ENCODE data around the gene CPSF6. TPM values are rescaled to one million over a fixed set of nuclear protein-coding genes. Genes with fewer than 3 reads are reported as not detected.

Gene CPSF6
- total and polyA plus RNA-seq, 12 donors = 11.7 to 34.6 (median 28.4) TPM

DNA sequence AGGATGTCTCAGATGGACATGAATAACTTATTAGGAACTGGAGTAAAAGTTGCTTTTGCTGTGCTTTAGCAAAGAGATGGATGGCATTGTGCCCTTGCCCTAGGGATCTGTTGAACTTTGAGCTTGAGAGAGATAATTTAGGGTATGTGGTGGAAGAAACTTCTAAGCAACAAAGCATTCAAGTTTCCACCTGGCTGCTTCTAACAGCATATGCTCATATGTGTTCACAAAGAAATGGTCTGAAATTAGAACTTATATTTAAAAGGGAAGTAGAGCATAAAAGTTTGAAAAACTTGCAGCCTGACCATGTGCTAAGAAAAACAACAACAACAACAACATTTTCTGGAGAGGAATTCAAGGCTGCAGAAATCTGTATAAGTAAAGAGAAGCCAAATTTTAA, 7.9 kb upstream of the CPSF6 start:
- Histone ChIP-seq H3K36me3 (no peaks in the 10 kb centered on the region), H3K27ac (no peak overlapping the region), H3K4me1 (no peaks in the 10 kb centered on the region), H3K9me3 (peaks cover 0 to 30% (median 6%) of the 10 kb centered on the region in 11 donors), H3K27me3 (no peaks in the 10 kb centered on the region), H3K4me3 (no peak overlapping the region)
- no peak for ATAC-seq
- TF ChIP-seq, protein P1, sequence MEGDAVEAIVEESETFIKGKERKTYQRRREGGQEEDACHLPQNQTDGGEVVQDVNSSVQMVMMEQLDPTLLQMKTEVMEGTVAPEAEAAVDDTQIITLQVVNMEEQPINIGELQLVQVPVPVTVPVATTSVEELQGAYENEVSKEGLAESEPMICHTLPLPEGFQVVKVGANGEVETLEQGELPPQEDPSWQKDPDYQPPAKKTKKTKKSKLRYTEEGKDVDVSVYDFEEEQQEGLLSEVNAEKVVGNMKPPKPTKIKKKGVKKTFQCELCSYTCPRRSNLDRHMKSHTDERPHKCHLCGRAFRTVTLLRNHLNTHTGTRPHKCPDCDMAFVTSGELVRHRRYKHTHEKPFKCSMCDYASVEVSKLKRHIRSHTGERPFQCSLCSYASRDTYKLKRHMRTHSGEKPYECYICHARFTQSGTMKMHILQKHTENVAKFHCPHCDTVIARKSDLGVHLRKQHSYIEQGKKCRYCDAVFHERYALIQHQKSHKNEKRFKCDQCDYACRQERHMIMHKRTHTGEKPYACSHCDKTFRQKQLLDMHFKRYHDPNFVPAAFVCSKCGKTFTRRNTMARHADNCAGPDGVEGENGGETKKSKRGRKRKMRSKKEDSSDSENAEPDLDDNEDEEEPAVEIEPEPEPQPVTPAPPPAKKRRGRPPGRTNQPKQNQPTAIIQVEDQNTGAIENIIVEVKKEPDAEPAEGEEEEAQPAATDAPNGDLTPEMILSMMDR (IDR thresholded peaks at IDR 0.05) = no peak
- intact Hi-C loops (cut with DNase I) = no loop called here
- DNase-seq = no peak

GRCh38 chr12:69238589-69239351, 599 bp upstream of the CPSF6 start:
- TF ChIP-seq, protein P1 (IDR thresholded peaks at IDR 0.05) = no peak
- intact Hi-C loops (cut with DNase I) = no loop called here
- no peaks in the 10 kb centered on the region for H3K27me3 ChIP-seq
- H3K36me3 ChIP-seq = no peaks in the 10 kb centered on the region
- peaks cover 7 to 43% (median 38%) of the 10 kb centered on the region in 9 donors for H3K4me1 ChIP-seq
- ATAC-seq (peak in 1 of 8 donors; percentile 6), DNase-seq (no peak)
- H3K4me3 ChIP-seq = peak overlapping the region in 9 of 10 donors; percentile 60 to 99 (median 82)
- no peaks in the 10 kb centered on the region for H3K9me3 ChIP-seq
- peak overlapping the region; percentile 21 to 99 (median 92) for H3K27ac ChIP-seq
- 17 to 18% methylated on average over 16 of the region's 16 CpGs for WGBS, 2 donors

GRCh38 chr12:69239922-69240630, 707 bp downstream of the CPSF6 start:
- 0% methylated on average over 57 to 68 of the region's 68 CpGs for WGBS, 2 donors
- H3K27me3 ChIP-seq = no peaks in the 10 kb centered on the region

GRCh38 chr12:69240631-69240995, 1.2 kb downstream of the CPSF6 start:
- WGBS, 2 donors = 2 to 3% methylated on average over 11 of the region's 11 CpGs
- no peak for ATAC-seq
- Histone ChIP-seq H3K27ac (peak overlapping the region in 9 of 10 donors; percentile 72 to 99 (median 93)), H3K9me3 (no peaks in the 10 kb centered on the region), H3K4me1 (peaks cover 7 to 55% (median 46%) of the 10 kb centered on the region in 9 donors), H3K4me3 (peak overlapping the region; percentile 49 to 99 (median 82)), H3K36me3 (peaks cover 0 to 6% (median 0%) of the 10 kb centered on the region in 9 donors), H3K27me3 (no peaks in the 10 kb centered on the region)
- TF ChIP-seq, protein P1 (IDR thresholded peaks at IDR 0.05) = no peak
- DNase-seq = no peak
- intact Hi-C loops (cut with DNase I) = no loop called here

More at GRCh38 chr12:69239922-69240630, 707 bp downstream of the CPSF6 start:
- TF ChIP-seq, protein P1 (IDR thresholded peaks at IDR 0.05) = no peak
- ATAC-seq (peak; percentile 25 to 62 (median 40)), DNase-seq (peak; percentile 30 to 52)
- peaks cover 0 to 6% (median 0%) of the 10 kb centered on the region in 9 donors for H3K36me3 ChIP-seq
- peak overlapping the region; percentile 72 to 99 (median 94) for H3K27ac ChIP-seq
- H3K4me1 ChIP-seq = peaks cover 7 to 51% (median 43%) of the 10 kb centered on the region in 9 donors
- H3K9me3 ChIP-seq = no peaks in the 10 kb centered on the region
- intact Hi-C loops (cut with DNase I) = no loop called here
- H3K4me3 ChIP-seq = peak overlapping the region; percentile 49 to 99 (median 82)

All from heart right ventricle (tissue), 16 donors.